CD4-positive, alpha-beta T cell treated with Interleukin-15 for 1 hour (primary cell): ENCODE results near the gene TCF7L2.
A peak's percentile ranks its signal among the peaks of the same experiment; 100 is the strongest.
"Not testable (repeated sequence)": the region's sequence is repeated elsewhere in the genome, so short reads cannot be mapped to it uniquely, and the experiment has no call there.

Experiments
- DNase-seq: peaks from one replicate; pipeline ENCODE4 v3.0.0-alpha.2; 2020

Gene TCF7L2

GRCh38 chr10:113103131-113103840 lies 153.2 kb downstream of the TCF7L2 start:
- DNase-seq = no peak

- no peak for DNase-seq
These were observed 154.0 kb downstream of the TCF7L2 start for GRCh38 chr10:113104047-113104446.

- no peak for DNase-seq
These were observed 158.3 kb downstream of the TCF7L2 start for GRCh38 chr10:113108194-113108835.

- DNase-seq = no peak
These were observed 158.9 kb downstream of the TCF7L2 start for GRCh38 chr10:113108948-113109347.

- DNase-seq = not testable (repeated sequence)
These were observed 159.4 kb downstream of the TCF7L2 start for GRCh38 chr10:113109482-113109881.

GRCh38 chr10:113111260-113111659 lies 161.2 kb downstream of the TCF7L2 start:
- DNase-seq = no peak

- no peak for DNase-seq
These were observed 162.1 kb downstream of the TCF7L2 start for GRCh38 chr10:113111900-113112853.

GRCh38 chr10:113113241-113113640 lies 163.2 kb downstream of the TCF7L2 start:
- DNase-seq = no peak

GRCh38 chr10:113113918-113114317 lies 163.9 kb downstream of the TCF7L2 start:
- no peak for DNase-seq

- DNase-seq = no peak
These were observed 165.5 kb downstream of the TCF7L2 start for GRCh38 chr10:113115556-113115955.

- DNase-seq = no peak
These were observed 168.8 kb downstream of the TCF7L2 start for GRCh38 chr10:113118882-113119281.

- no peak for DNase-seq
These were observed 169.8 kb downstream of the TCF7L2 start for GRCh38 chr10:113119801-113120200.

GRCh38 chr10:113121153-113121552 lies 171.1 kb downstream of the TCF7L2 start:
- DNase-seq = no peak

- no peak for DNase-seq
These were observed 172.9 kb downstream of the TCF7L2 start for GRCh38 chr10:113122947-113123346.

GRCh38 chr10:113124724-113125123 lies 174.7 kb downstream of the TCF7L2 start:
- DNase-seq = no peak

GRCh38 chr10:113125612-113126011 lies 175.6 kb downstream of the TCF7L2 start:
- no peak for DNase-seq

GRCh38 chr10:113126229-113127201 lies 176.5 kb downstream of the TCF7L2 start:
- DNase-seq = peak; percentile 49

GRCh38 chr10:113127261-113127900 lies 177.3 kb downstream of the TCF7L2 start:
- no peak for DNase-seq

GRCh38 chr10:113127901-113128283 lies 177.8 kb downstream of the TCF7L2 start:
- DNase-seq = no peak

- DNase-seq = no peak
These were observed 178.5 kb downstream of the TCF7L2 start for GRCh38 chr10:113128450-113129070.

- DNase-seq = no peak
These were observed 179.1 kb downstream of the TCF7L2 start for GRCh38 chr10:113129117-113129516.
